ENCODE results near the gene CEP170.

DNA sequence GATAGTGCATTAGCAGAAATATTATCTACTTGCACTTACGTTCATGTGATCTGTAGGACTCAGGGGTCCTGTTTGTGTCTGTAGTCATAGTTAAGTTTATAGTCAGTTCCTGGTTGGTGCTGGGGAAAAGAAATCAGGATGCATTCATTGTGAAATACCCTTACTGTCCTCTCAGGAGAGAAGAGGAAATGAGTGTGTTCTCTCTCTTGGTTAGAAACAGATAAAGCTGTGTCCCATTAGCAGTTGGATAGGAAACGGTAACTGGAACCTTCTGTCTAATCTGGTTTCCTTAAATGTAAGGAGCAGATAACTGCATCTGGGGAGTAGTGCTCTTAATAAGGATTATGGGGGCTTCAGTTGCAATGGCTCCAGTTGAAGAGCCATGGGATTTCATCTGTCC lies 9.6 kb upstream of the CEP170 start:
- TF ChIP-seq, protein P1, sequence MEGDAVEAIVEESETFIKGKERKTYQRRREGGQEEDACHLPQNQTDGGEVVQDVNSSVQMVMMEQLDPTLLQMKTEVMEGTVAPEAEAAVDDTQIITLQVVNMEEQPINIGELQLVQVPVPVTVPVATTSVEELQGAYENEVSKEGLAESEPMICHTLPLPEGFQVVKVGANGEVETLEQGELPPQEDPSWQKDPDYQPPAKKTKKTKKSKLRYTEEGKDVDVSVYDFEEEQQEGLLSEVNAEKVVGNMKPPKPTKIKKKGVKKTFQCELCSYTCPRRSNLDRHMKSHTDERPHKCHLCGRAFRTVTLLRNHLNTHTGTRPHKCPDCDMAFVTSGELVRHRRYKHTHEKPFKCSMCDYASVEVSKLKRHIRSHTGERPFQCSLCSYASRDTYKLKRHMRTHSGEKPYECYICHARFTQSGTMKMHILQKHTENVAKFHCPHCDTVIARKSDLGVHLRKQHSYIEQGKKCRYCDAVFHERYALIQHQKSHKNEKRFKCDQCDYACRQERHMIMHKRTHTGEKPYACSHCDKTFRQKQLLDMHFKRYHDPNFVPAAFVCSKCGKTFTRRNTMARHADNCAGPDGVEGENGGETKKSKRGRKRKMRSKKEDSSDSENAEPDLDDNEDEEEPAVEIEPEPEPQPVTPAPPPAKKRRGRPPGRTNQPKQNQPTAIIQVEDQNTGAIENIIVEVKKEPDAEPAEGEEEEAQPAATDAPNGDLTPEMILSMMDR (IDR thresholded peaks at IDR 0.05) = no peak
- no peak for TF ChIP-seq POLR2A (IDR thresholded peaks at IDR 0.05)
